HG03439 (cell line): ENCODE data around the gene PRDM1.

Experiments
- ATAC-seq: cut with Tn5 transposase; IDR thresholded peaks from one replicate; pipeline ENCODE4 v1.9.1; 2021; ENCODE audit warnings: mild to moderate bottlenecking, moderate library complexity; ENCODE audit not compliant: unreplicated experiment

The PRDM1 gene

GRCh38 chr6:106113256-106113959 is 27.3 kb downstream of the PRDM1 start:
- no peak for ATAC-seq

- peak; percentile 84 for ATAC-seq
Measured at GRCh38 chr6:106114492-106114891, 28.4 kb downstream of the PRDM1 start.

GRCh38 chr6:106115286-106115685 is 29.1 kb downstream of the PRDM1 start:
- ATAC-seq = no peak

- ATAC-seq = no peak
Measured at GRCh38 chr6:106116125-106116832, 30.1 kb downstream of the PRDM1 start.

GRCh38 chr6:106117579-106117978 is 31.4 kb downstream of the PRDM1 start:
- no peak for ATAC-seq

GRCh38 chr6:106118835-106119431 is 32.8 kb downstream of the PRDM1 start:
- no peak for ATAC-seq

GRCh38 chr6:106119546-106119945 is 33.4 kb downstream of the PRDM1 start:
- no peak for ATAC-seq

- ATAC-seq = no peak
Measured at GRCh38 chr6:106120006-106120405, 33.9 kb downstream of the PRDM1 start.

- ATAC-seq = no peak
Measured at GRCh38 chr6:106120406-106120805, 34.3 kb downstream of the PRDM1 start.

- no peak for ATAC-seq
Measured at GRCh38 chr6:106122306-106122918, 36.3 kb downstream of the PRDM1 start.

- ATAC-seq = no peak
Measured at GRCh38 chr6:106122938-106123656, 37.0 kb downstream of the PRDM1 start.

- no peak for ATAC-seq
Measured at GRCh38 chr6:106124015-106124414, 37.9 kb downstream of the PRDM1 start.

- ATAC-seq = no peak
Measured at GRCh38 chr6:106124437-106125430, 38.6 kb downstream of the PRDM1 start.

GRCh38 chr6:106125925-106126435 is 39.8 kb downstream of the PRDM1 start:
- ATAC-seq = no peak

GRCh38 chr6:106126482-106126881 is 40.3 kb downstream of the PRDM1 start:
- ATAC-seq = no peak

- no peak for ATAC-seq
Measured at GRCh38 chr6:106128981-106129781, 43.0 kb downstream of the PRDM1 start.

- no peak for ATAC-seq
Measured at GRCh38 chr6:106132153-106132698, 46.1 kb downstream of the PRDM1 start.

- no peak for ATAC-seq
Measured at GRCh38 chr6:106133040-106133439, 46.9 kb downstream of the PRDM1 start.
